ENCODE data around the gene DIP2C.
A peak's percentile ranks its signal among the peaks of the same experiment; 100 is the strongest.

DIP2C gene

GRCh38 chr10:486666-487322 is 202.7 kb downstream of the DIP2C start:
- no peak overlapping the region for H3K27ac ChIP-seq
- TF ChIP-seq CTCF (conservative IDR thresholded peaks at IDR 0.05) (no peak), ZFX (IDR thresholded peaks at IDR 0.05) (no peak)

GRCh38 chr10:486206-486605 is 203.3 kb downstream of the DIP2C start:
- no peak overlapping the region for H3K27ac ChIP-seq
- TF ChIP-seq CTCF (conservative IDR thresholded peaks at IDR 0.05) (no peak), ZFX (IDR thresholded peaks at IDR 0.05) (no peak)

GRCh38 chr10:485776-486175 is 203.7 kb downstream of the DIP2C start:
- TF ChIP-seq CTCF (conservative IDR thresholded peaks at IDR 0.05), result no peak
- no peak for TF ChIP-seq ZFX (IDR thresholded peaks at IDR 0.05)
- H3K27ac ChIP-seq, result no peak overlapping the region

- TF ChIP-seq ZFX (IDR thresholded peaks at IDR 0.05), result no peak
- no peak for TF ChIP-seq CTCF (conservative IDR thresholded peaks at IDR 0.05)
- peak overlapping the region; percentile 70 for H3K27ac ChIP-seq
Observed at GRCh38 chr10:484925-485661, 204.4 kb downstream of the DIP2C start.

- H3K27ac ChIP-seq, result peak overlapping the region; percentile 70
- TF ChIP-seq CTCF (conservative IDR thresholded peaks at IDR 0.05) (no peak), ZFX (IDR thresholded peaks at IDR 0.05) (0 out of 2 replicates have a peak, but pooled peaks have one; percentile 23)
Observed at GRCh38 chr10:484441-484924, 205.0 kb downstream of the DIP2C start.

- TF ChIP-seq CTCF (conservative IDR thresholded peaks at IDR 0.05), result no peak
- no peak for TF ChIP-seq ZFX (IDR thresholded peaks at IDR 0.05)
- no peak overlapping the region for H3K27ac ChIP-seq
Observed at GRCh38 chr10:483261-483660, 206.2 kb downstream of the DIP2C start.

GRCh38 chr10:482848-483247 is 206.6 kb downstream of the DIP2C start:
- TF ChIP-seq CTCF (conservative IDR thresholded peaks at IDR 0.05) (no peak), ZFX (IDR thresholded peaks at IDR 0.05) (no peak)
- H3K27ac ChIP-seq, result no peak overlapping the region
